NAMALWA (cell line): ENCODE measurements around the gene POTEM.
"Not testable (repeated sequence)": the region's sequence is repeated elsewhere in the genome, so short reads cannot be mapped to it uniquely, and the experiment has no call there.

Experiments used
- DNase-seq: peaks from one replicate; pipeline ENCODE4 v3.0.0-alpha.2; 2015; ENCODE audit warnings: low spot score

The POTEM gene

GRCh38 chr14:18967134-18967533 is at the start of gene POTEM:
TSS of gene POTEM (plus strand) at chr14:18967434. CDS start at chr14:18967486, 52 bp downstream.
- not testable (repeated sequence) for DNase-seq

- DNase-seq: not testable (repeated sequence)
Measured at GRCh38 chr14:18918345-18918744, 48.9 kb upstream of the POTEM start.

GRCh38 chr14:18920052-18920451 is 47.2 kb upstream of the POTEM start:
- not testable (repeated sequence) for DNase-seq

- DNase-seq: not testable (repeated sequence)
Measured at GRCh38 chr14:18921055-18921701, 46.1 kb upstream of the POTEM start.

- not testable (repeated sequence) for DNase-seq
Measured at GRCh38 chr14:18936848-18937247, 30.4 kb upstream of the POTEM start.

GRCh38 chr14:18938733-18939132 is 28.5 kb upstream of the POTEM start:
- DNase-seq: not testable (repeated sequence)

- DNase-seq: not testable (repeated sequence)
Measured at GRCh38 chr14:18949939-18950338, 17.3 kb upstream of the POTEM start.

- not testable (repeated sequence) for DNase-seq
Measured at GRCh38 chr14:18953085-18953484, 14.1 kb upstream of the POTEM start.

GRCh38 chr14:18955816-18956215 is 11.4 kb upstream of the POTEM start:
- not testable (repeated sequence) for DNase-seq

- DNase-seq: not testable (repeated sequence)
Measured at GRCh38 chr14:18961576-18961975, 5.7 kb upstream of the POTEM start.

GRCh38 chr14:18962143-18962542 is 5.1 kb upstream of the POTEM start:
- not testable (repeated sequence) for DNase-seq

- not testable (repeated sequence) for DNase-seq
Measured at GRCh38 chr14:18963276-18963675, 4.0 kb upstream of the POTEM start.

- not testable (repeated sequence) for DNase-seq
Measured at GRCh38 chr14:18964878-18965277, 2.4 kb upstream of the POTEM start.

GRCh38 chr14:19002566-19002965 is 35.3 kb downstream of the POTEM start:
- not testable (repeated sequence) for DNase-seq

GRCh38 chr14:19006490-19006889 is 39.3 kb downstream of the POTEM start:
- not testable (repeated sequence) for DNase-seq

GRCh38 chr14:19007678-19008077 is 40.4 kb downstream of the POTEM start:
- not testable (repeated sequence) for DNase-seq

GRCh38 chr14:19011029-19011428 is 43.8 kb downstream of the POTEM start:
- not testable (repeated sequence) for DNase-seq

- not testable (repeated sequence) for DNase-seq
Measured at GRCh38 chr14:19011703-19012102, 44.5 kb downstream of the POTEM start.

GRCh38 chr14:19015185-19015584 is 48.0 kb downstream of the POTEM start:
- DNase-seq: not testable (repeated sequence)

- DNase-seq: not testable (repeated sequence)
Measured at GRCh38 chr14:19025080-19025589, 57.9 kb downstream of the POTEM start.

GRCh38 chr14:19026649-19027351 is 59.6 kb downstream of the POTEM start:
- not testable (repeated sequence) for DNase-seq

GRCh38 chr14:19027895-19028294 is 60.7 kb downstream of the POTEM start:
- DNase-seq: not testable (repeated sequence)

GRCh38 chr14:19036811-19037382 is 69.7 kb downstream of the POTEM start:
- not testable (repeated sequence) for DNase-seq
